Endothelial cell of umbilical vein (primary cell): ENCODE data around the gene EXOC6. TPM values are rescaled to one million over a fixed set of nuclear protein-coding genes. Genes with fewer than 3 reads are reported as not detected.

Source experiments
- BruUV-seq: library from RNA; stranded (reverse); fragments of 400-500 nt; replicated peaks from 2 replicates; lab custom pipeline; 2021; lab: Mats Ljungman, UMichigan
- CTCF ChIA-PET: fragments of 300-600, 350-600 bp; sonication (Branson Sonifier 250); formaldehyde crosslinking; loops from one replicate; lab custom pipeline; 2021; ENCODE audit warnings: antibody characterized with exemption, inconsistent platforms; lab: Charles Lee
- POLR2A ChIA-PET: fragments of 300-600, 350-600 bp; sonication (Branson Sonifier 250); formaldehyde crosslinking; loops from one replicate; lab custom pipeline; 2021; ENCODE audit warnings: antibody characterized with exemption, inconsistent platforms; lab: Charles Lee
- DNase-seq: peaks from one replicate; pipeline ENCODE4 v3.0.0-alpha.2; 2011; ENCODE audit warnings: low read depth, low spot score
- FAIRE-seq: peaks from 2 replicates; lab custom pipeline; 2011; peaks lifted over from hg19 to GRCh38; lab: Jason Lieb, UNC
- H2AFZ ChIP-seq: 2 replicates; pipeline ENCODE4 v1.6.0; 2012; ENCODE audit warnings: low read depth, low read length, control low read depth, inconsistent platforms
- H3K27ac ChIP-seq: 2 replicates; pipeline ENCODE4 v1.5.1; 2011; ENCODE audit warnings: low read depth, mild to moderate bottlenecking, control low read depth, low read length, moderate library complexity; ENCODE audit not compliant: insufficient read depth
- H3K27me3 ChIP-seq, 2 experiments: 2 replicates each; pipeline versions ENCODE4 v1.6.0 to v1.6.1; 2011; ENCODE audit warnings: low read length in 2 of 2, mixed read lengths in 1 of 2; ENCODE audit not compliant: control insufficient read depth in 2 of 2, insufficient read depth in 2 of 2
- H3K36me3 ChIP-seq, 2 experiments: 2 replicates in 1 of 2; 3 replicates in 1 of 2; pipeline ENCODE4 v1.5.1; 2011; ENCODE audit warnings: low read length in 2 of 2, mild to moderate bottlenecking in 1 of 2, moderate library complexity in 1 of 2; ENCODE audit not compliant: control insufficient read depth in 2 of 2, insufficient read depth in 2 of 2; ENCODE audit errors: extremely low read depth in 1 of 2
- H3K4me1 ChIP-seq: 3 replicates; pipeline ENCODE4 v1.5.1; 2011; ENCODE audit warnings: mild to moderate bottlenecking, low read length; ENCODE audit not compliant: control insufficient read depth, insufficient read depth; ENCODE audit errors: extremely low read depth
- H3K4me2 ChIP-seq: 2 replicates; pipeline ENCODE4 v1.6.1; 2011; ENCODE audit warnings: low read length, control low read depth, mixed read lengths; ENCODE audit not compliant: insufficient read depth
- H3K4me3 ChIP-seq, 3 experiments: fragments of 200-600 bp in 1 of 3; sonication (generic), shearing (Covaris generic) in 1 of 3; replicated peaks in 1 of 3; 2 replicates each; pipeline ENCODE4 v1.5.1; 2011 to 2016; ENCODE audit warnings: control low read depth in 3 of 3, low read length in 3 of 3, mild to moderate bottlenecking in 2 of 3, inconsistent platforms in 1 of 3, low read depth in 1 of 3, moderate library complexity in 1 of 3; ENCODE audit not compliant: insufficient read depth in 1 of 3
- H3K79me2 ChIP-seq: 2 replicates; pipeline ENCODE4 v1.6.0; 2012; ENCODE audit warnings: low read length, inconsistent platforms; ENCODE audit not compliant: control insufficient read depth, insufficient read depth
- H3K9ac ChIP-seq: replicated peaks from 2 replicates; pipeline ENCODE3; 2011; ENCODE audit warnings: low read length, control low read depth; ENCODE audit not compliant: insufficient read depth; ENCODE audit errors: extremely low read depth
- H3K9me1 ChIP-seq: replicated peaks from 3 replicates; pipeline ENCODE4 v1.6.0; 2011; ENCODE audit warnings: mild to moderate bottlenecking, low read length; ENCODE audit not compliant: control insufficient read depth, insufficient read depth; ENCODE audit errors: extremely low read depth
- H3K9me3 ChIP-seq: replicated peaks from 2 replicates; pipeline ENCODE4 v1.5.1; 2012; ENCODE audit warnings: low read length, inconsistent platforms; ENCODE audit not compliant: control insufficient read depth, insufficient read depth
- H4K20me1 ChIP-seq: replicated peaks from 2 replicates; pipeline ENCODE3; 2011; ENCODE audit warnings: mild to moderate bottlenecking, low read length; ENCODE audit not compliant: control insufficient read depth, insufficient read depth; ENCODE audit errors: extremely low read depth
- EZH2 ChIP-seq: IDR thresholded peaks from 2 replicates; pipeline ENCODE4 v1.6.1; 2012; ENCODE audit warnings: borderline replicate concordance, low read depth, mild to moderate bottlenecking, moderate library complexity, low read length, inconsistent platforms; ENCODE audit not compliant: severe bottlenecking
- MAX ChIP-seq: IDR thresholded peaks from 2 replicates; pipeline ENCODE4 v1.6.1; 2011; ENCODE audit not compliant: insufficient read depth, insufficient read length
- MYC ChIP-seq: IDR thresholded peaks from one replicate; pipeline ENCODE4 v1.6.1; 2011; ENCODE audit warnings: mild to moderate bottlenecking, low read depth, low read length
- POLR2A ChIP-seq: IDR thresholded peaks from 2 replicates; pipeline ENCODE4 v1.6.1; 2012; ENCODE audit warnings: low read depth, mild to moderate bottlenecking, control low read depth, low read length
- dilution Hi-C: fragments of 300-500 bp; cut with MboI; formaldehyde crosslinking; loops from one replicate; pipeline ENCODE4 v1.15.0; 2019; ENCODE audit warnings: low sequenced_read_pairs; ENCODE audit not compliant: extremely low pct_ligation_motif_present
- intact Hi-C: fragments of 100-400 bp; cut with micrococcal nuclease; formaldehyde crosslinking; loops from one replicate; pipeline ENCODE4 v1.10.0; 2022
- polyA plus RNA-seq, 4 experiments: library from polyadenylated mRNA; depleted of rRNA in 3 of 4; stranded (reverse) in 3 of 4; unstranded in 1 of 4; fragments of >200 nt; gene quantifications; 2 replicates each; pipeline versions ENCODE4 v1.2.1 to v1.2.3, GENCODE V29; 2011 to 2012; ENCODE audit warnings: missing spikeins in 1 of 4
- total RNA-seq: library from RNA; stranded (reverse); gene quantifications from 2 replicates; pipeline ENCODE4 v1.2.3, GENCODE V29; 2021

EXOC6 gene
- total and polyA plus RNA-seq, 2 donors (not counting 3 experiments of a cell fraction or from before 2014, with no cell fraction given): 72.6 to 108 TPM

- no peak overlapping the region for H3K4me3 ChIP-seq
- no peak for FAIRE-seq
- POLR2A ChIA-PET: no interaction called here
Observed at GRCh38 chr10:93067443-93068365, 219.4 kb downstream of the EXOC6 start.

More at GRCh38 chr10:93067443-93068365, 219.4 kb downstream of the EXOC6 start:
- no peak for TF ChIP-seq MYC
- no peak for TF ChIP-seq MAX
- TF ChIP-seq POLR2A: no peak
- peak; percentile 60 for TF ChIP-seq EZH2
- Histone ChIP-seq H3K36me3 (peaks cover 0 to 25% of the 10 kb centered on the region in 2 experiments), H3K27me3 (peaks cover 15 to 19% of the 10 kb centered on the region in 2 experiments), H3K79me2 (no peaks in the 10 kb centered on the region), H3K4me2 (peak overlapping the region; percentile 42), H3K9ac (no peak overlapping the region), H3K9me1 (no peaks in the 10 kb centered on the region), H3K4me1 (peaks cover 19% of the 10 kb centered on the region), H3K27ac (no peak overlapping the region), H2AFZ (no peak overlapping the region), H3K9me3 (no peaks in the 10 kb centered on the region), H4K20me1 (peaks cover 3% of the 10 kb centered on the region)
- intact Hi-C loops: loop anchor here (10.0 kb wide), 1 partner anchor 223 kb away; the partner anchor contains the start of gene EXOC6
- BruUV-seq: no TSS peak
- dilution Hi-C loops: no loop called here
- CTCF ChIA-PET: interaction anchor here (1.1 to 2.5 kb wide), 6 partner anchors 9 to 103 kb away, joined by 4 to 9 read pairs (median 5); no protein-coding TSS in a partner anchor
- no peak for DNase-seq
